GM12865 (cell line): ENCODE measurements around the gene DHX30.
"Not testable (repeated sequence)": the region's sequence is repeated elsewhere in the genome, so short reads cannot be mapped to it uniquely, and the experiment has no call there.

Experiments
- DNase-seq: peaks from one replicate; pipeline ENCODE4 v3.0.0; 2010; ENCODE audit warnings: low read depth
- H3K4me3 ChIP-seq: 2 replicates; pipeline ENCODE4 v1.5.1; 2011; ENCODE audit warnings: mild to moderate bottlenecking, low read depth, low read length, control low read depth
- TF ChIP-seq, protein P1 (sequence below): IDR thresholded peaks from 2 replicates; pipeline ENCODE4 v1.5.1; 2011; ENCODE audit warnings: low read length, control low read depth, low read depth, inconsistent platforms; ENCODE audit not compliant: insufficient read depth; ENCODE audit errors: missing control alignments

The DHX30 gene

DNA sequence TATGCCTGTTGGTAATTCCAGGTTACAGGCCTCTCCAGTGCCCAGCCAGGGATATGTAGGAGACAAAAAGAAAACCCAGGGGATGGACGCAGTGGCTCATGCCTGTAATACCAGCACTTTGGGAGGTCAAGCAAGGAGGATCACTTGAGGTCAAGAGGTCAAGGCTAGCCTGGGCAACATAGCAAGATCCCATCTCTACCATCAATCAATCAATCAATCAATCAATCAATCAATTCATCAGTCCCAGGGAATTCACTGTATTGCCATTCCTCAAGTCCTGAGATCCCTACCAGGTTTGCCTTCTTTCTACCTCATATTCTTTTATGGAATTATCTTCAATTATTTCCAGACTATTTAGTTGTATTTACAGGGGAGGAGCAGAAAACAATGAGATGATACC lies 82.2 kb downstream of the DHX30 start:
- no peak for DNase-seq
- TF ChIP-seq, protein P1, sequence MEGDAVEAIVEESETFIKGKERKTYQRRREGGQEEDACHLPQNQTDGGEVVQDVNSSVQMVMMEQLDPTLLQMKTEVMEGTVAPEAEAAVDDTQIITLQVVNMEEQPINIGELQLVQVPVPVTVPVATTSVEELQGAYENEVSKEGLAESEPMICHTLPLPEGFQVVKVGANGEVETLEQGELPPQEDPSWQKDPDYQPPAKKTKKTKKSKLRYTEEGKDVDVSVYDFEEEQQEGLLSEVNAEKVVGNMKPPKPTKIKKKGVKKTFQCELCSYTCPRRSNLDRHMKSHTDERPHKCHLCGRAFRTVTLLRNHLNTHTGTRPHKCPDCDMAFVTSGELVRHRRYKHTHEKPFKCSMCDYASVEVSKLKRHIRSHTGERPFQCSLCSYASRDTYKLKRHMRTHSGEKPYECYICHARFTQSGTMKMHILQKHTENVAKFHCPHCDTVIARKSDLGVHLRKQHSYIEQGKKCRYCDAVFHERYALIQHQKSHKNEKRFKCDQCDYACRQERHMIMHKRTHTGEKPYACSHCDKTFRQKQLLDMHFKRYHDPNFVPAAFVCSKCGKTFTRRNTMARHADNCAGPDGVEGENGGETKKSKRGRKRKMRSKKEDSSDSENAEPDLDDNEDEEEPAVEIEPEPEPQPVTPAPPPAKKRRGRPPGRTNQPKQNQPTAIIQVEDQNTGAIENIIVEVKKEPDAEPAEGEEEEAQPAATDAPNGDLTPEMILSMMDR: no peak
- H3K4me3 ChIP-seq: no peak overlapping the region

DNA sequence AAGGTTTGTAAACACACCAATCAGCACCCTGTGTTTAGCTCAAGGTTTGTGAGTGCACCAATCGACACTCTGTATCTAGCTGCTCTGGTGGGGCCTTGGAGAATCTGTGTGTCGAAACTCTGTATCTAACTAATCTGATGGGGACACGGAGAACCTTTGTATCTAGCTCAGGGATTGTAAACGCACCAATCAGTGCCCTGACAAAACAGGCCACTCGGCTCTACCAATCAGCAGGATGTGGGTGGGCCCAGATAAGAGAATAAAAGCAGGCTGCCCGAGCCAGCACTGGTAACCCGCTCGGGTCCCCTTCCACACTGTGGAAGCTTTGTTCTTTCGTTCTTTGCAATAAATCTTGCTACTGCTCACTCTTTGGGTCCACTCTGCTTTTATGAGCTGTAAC lies 85.1 kb downstream of the DHX30 start:
- not testable (repeated sequence) for H3K4me3 ChIP-seq, DNase-seq

DNA sequence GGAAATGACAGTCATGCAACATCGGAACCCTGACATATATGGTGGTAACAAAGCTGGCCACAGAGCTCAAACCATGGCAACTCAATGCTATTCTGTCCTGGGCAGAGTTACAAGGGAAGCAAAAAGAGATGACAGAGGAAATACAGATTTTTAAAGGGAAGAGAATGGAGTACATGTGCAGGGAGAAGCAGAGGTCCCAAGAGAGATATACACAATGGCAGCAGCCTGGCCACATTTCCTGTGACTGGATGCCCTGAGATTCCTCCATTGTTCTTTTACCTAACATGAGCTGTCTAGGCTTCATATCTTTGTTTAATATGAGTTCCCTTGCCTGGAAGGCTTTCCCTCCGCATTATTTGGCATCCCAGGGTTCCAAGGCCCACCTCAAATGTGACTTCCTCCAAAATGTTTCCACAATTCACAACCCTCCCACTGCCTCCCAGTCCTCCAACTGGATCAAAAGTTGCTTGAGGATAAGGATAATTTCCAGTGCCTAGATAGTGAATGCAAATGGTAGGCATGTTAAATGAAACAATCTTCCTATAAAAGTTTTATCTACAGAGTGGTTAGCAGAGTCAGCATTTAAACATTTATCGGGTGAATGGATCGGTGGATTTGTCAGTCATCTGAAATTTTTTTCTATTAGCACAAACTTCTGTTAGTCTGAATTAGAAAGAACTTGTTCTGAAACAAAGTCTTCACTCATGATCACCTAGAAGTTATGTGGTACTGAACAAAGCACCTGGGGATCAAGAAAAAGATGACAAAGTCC lies 86.2 kb downstream of the DHX30 start:
- no peak overlapping the region for H3K4me3 ChIP-seq
- DNase-seq: no peak
- TF ChIP-seq, protein P1: no peak

DNA sequence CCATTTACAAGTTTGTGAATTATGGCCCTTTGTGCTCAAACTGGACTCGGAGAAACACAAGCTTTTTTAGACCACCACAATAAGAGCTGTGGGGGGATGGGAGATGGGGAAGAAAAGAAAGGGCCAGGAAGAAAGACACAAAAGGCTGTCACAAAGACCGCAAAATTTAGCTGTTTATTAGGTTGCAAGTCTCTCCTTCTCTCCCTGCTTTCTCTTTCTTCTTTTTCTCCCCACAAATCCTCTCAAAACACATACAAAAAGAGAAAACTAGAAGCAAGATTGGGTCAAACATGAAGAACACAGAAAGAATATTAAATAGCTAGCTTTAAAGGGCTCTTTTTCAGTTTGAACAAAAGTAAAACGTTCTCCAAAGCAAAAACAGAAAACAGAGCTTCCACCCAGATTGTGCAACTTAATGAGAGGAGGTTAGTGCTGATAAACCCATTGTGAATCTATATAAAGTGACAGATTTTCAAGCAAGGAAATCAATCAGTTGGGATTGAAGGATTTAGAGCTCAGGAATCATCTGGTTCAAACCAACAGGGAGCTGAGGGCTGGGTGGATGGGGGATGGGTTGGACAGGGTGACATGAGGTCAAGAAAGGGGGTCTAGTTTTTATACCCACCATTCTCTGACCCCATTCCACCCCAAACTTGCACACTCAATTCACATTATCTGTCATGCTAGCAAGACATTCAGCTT lies 87.3 kb downstream of the DHX30 start:
- DNase-seq: no peak
- TF ChIP-seq, protein P1: no peak
- no peak overlapping the region for H3K4me3 ChIP-seq

DNA sequence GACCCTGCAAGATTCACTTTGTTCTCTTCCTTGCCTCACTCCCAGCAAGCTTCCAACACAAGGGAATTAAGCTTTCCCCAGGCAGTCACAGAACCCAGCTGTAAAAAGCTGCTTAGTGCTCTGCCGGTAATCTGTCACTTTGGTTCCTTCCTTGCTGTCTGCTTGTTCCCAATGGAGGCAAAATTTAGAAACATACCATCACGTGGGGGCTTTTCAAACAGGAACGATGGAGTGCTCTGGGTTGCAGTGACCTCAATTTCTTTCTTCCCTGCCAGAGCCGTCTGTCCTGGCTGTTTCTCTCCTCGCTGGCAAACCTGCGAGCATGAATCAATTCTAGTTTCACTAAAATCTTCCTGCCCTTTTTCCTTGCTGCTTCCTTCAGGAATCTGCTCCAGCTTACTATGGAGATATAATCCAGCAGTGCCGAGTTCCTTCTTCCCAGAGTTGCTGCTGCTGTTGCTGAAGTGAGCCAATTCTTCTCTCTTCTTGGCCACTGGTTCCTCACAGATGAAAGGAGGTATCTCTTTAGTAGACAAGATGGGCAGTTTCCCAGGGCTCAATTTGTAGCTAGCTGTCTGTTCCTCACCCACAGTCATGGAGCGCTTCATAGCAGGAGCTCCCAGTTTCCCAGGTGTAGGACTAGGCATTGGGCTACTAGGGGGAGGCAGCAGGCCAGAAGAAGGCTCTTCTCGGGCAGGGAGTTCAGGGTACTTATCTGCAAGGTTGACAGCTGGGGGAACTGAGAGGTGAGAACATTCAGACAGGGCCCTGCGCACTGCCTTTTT lies 88.1 kb downstream of the DHX30 start:
- no peak for DNase-seq
- no peak overlapping the region for H3K4me3 ChIP-seq
- TF ChIP-seq, protein P1: no peak

DNA sequence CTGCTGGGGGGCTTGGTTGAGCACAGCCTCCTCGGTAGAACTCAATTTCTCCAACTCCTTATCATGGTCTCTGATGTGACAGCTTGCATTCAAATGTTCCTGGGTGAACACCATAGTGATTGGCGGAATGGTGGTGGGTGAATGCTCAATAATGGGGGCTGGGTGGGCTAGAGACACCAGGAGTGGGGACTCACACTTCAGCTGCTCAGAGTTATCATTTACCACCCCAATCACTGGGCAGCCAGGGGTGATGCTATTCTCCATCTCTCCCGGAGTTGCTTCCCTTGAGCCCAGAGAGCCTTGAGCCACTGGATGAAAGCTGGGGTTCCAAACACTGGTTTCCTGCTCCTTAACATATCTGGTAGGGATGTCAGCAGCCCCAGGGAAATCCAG lies 88.7 kb downstream of the DHX30 start:
- no peak for DNase-seq
- TF ChIP-seq, protein P1: no peak
- H3K4me3 ChIP-seq: no peak overlapping the region
